ENCODE measurements around the gene NHLRC4.

GRCh38 chr16:567373-568256 lies 810 bp downstream of the NHLRC4 start:
- TF ChIP-seq ZNF8 (CRISPR knock-in tag; IDR thresholded peaks at IDR 0.05) (no peak), TSHZ2 (CRISPR knock-in tag; IDR thresholded peaks at IDR 0.05) (no peak), ZFP30 (CRISPR knock-in tag; IDR thresholded peaks at IDR 0.05) (no peak), RARB (CRISPR knock-in tag; IDR thresholded peaks at IDR 0.05) (no peak), TCF4 (CRISPR knock-in tag; IDR thresholded peaks at IDR 0.05; ENCODE audit: borderline replicate concordance) (no peak), PATZ1 (CRISPR knock-in tag; IDR thresholded peaks at IDR 0.05; ENCODE audit: borderline replicate concordance) (no peak), CSDC2 (CRISPR knock-in tag; IDR thresholded peaks at IDR 0.05) (no peak), PPARA (CRISPR knock-in tag; IDR thresholded peaks at IDR 0.05; ENCODE audit: borderline replicate concordance) (no peak), ARNTL (CRISPR knock-in tag; IDR thresholded peaks at IDR 0.05; ENCODE audit: borderline replicate concordance, low read depth) (no peak), CSRNP3 (CRISPR knock-in tag; IDR thresholded peaks at IDR 0.05) (no peak), ZNF70 (CRISPR knock-in tag; IDR thresholded peaks at IDR 0.05) (no peak), POU6F1 (CRISPR knock-in tag; IDR thresholded peaks at IDR 0.05; ENCODE audit: borderline replicate concordance, low read depth) (no peak), ZNF565 (CRISPR knock-in tag; conservative IDR thresholded peaks at IDR 0.05; ENCODE audit: low read depth) (no peak)

Measured in SK-N-SH treated with all-trans-retinoic acid at 6 μM for 48 hours (cell line).